Activated naive CD8-positive, alpha-beta T cell treated with anti-CD3 and anti-CD28 coated beads for 36 hours (primary cell): ENCODE measurements around the gene SCAPER. TPM values are rescaled to one million over a fixed set of nuclear protein-coding genes. Genes with fewer than 3 reads are reported as not detected.
"Not testable (repeated sequence)": the region's sequence is repeated elsewhere in the genome, so short reads cannot be mapped to it uniquely, and the experiment has no call there.

Source experiments
- DNase-seq: peaks from one replicate; pipeline ENCODE4 v3.0.0; 2021
- H3K27ac Mint-ChIP-seq: one replicate; pipeline ENCODE4 v1.8.0; 2022; ENCODE audit warnings: mild to moderate bottlenecking, moderate library complexity, mixed read lengths
- H3K27me3 Mint-ChIP-seq: one replicate; pipeline ENCODE4 v1.8.0; 2022; ENCODE audit warnings: mild to moderate bottlenecking, mixed read lengths
- H3K36me3 Mint-ChIP-seq: one replicate; pipeline ENCODE4 v1.8.0; 2021; ENCODE audit warnings: mild to moderate bottlenecking, mixed read lengths
- H3K4me1 Mint-ChIP-seq: one replicate; pipeline ENCODE4 v1.8.0; 2021; ENCODE audit warnings: mixed read lengths
- H3K4me3 Mint-ChIP-seq: one replicate; pipeline ENCODE4 v1.8.0; 2022; ENCODE audit warnings: mild to moderate bottlenecking, moderate library complexity, mixed read lengths
- H3K9me3 Mint-ChIP-seq: one replicate; pipeline ENCODE4 v1.8.0; 2022; ENCODE audit warnings: mixed read lengths
- total RNA-seq, 2 experiments: library from RNA; stranded (reverse); gene quantifications; one replicate each; pipeline ENCODE4 v1.2.3, GENCODE V29; 2021

SCAPER gene
- total RNA-seq, 2 experiments from 2014 or later, result 20.8 to 21.3 TPM

DNA sequence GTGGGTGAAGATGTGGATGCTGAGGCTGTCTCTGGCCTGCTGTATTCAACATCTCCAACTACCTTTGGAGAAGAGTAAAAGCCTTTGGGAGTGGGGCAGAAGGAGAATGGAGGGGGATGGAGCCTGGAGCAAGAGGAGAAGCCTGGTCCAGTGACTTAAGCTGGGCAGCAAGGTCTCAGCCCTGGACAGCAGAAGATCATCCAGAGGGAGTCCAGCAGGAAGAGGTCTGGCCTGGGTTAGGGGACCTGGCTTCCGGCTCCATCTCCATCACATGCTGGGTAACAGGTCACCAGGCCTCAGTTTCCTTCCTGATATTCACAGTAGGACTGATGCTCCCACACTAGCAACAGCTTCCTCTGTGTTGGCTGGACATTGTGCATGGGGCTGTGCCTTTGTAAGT lies 572.3 kb downstream of the SCAPER start:
- no peaks in the 10 kb centered on the region for H3K36me3 Mint-ChIP-seq

DNA sequence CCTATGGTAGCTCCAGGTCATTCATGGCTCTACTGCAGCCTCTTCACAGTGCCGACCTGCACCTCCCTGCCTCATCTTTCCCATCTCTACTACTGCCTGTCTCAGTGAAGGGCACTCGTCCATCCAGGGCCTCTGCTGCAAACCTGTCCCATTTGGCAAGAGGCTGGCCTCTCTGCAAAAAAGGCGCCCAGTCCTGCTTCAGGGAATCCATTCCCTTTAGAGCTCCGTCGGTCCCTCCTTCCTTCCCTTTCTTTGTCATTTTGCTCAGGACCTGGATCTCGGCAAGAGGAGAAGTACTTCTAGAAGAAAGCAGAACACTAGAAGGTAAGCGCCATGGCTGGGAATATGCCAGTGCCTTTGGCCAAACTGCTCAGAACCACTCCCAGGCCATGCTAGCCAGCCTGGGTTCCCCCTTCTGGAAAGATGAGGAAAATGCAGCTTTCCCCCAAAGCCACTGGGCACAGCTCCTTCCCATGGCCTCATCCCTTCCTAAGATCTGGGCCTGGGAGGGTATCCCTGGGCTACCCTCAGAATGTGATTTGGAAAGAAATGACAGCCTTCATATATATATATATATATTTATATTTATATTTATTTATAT lies 575.0 kb downstream of the SCAPER start:
- no peaks in the 10 kb centered on the region for H3K9me3 Mint-ChIP-seq
- H3K36me3 Mint-ChIP-seq, result no peaks in the 10 kb centered on the region
- H3K4me3 Mint-ChIP-seq, result no peak overlapping the region
- DNase-seq, result no peak
- H3K27me3 Mint-ChIP-seq, result peaks cover 53% of the 10 kb centered on the region
- no peak overlapping the region for H3K27ac Mint-ChIP-seq
- H3K4me1 Mint-ChIP-seq, result peaks cover 1% of the 10 kb centered on the region

More for the DNA sequence above, 572.3 kb downstream of the SCAPER start:
- Mint-ChIP-seq H3K4me3 (no peak overlapping the region), H3K27ac (no peak overlapping the region), H3K27me3 (peaks cover 74% of the 10 kb centered on the region), H3K4me1 (peaks cover 21% of the 10 kb centered on the region), H3K9me3 (no peaks in the 10 kb centered on the region)
- no peak for DNase-seq

DNA sequence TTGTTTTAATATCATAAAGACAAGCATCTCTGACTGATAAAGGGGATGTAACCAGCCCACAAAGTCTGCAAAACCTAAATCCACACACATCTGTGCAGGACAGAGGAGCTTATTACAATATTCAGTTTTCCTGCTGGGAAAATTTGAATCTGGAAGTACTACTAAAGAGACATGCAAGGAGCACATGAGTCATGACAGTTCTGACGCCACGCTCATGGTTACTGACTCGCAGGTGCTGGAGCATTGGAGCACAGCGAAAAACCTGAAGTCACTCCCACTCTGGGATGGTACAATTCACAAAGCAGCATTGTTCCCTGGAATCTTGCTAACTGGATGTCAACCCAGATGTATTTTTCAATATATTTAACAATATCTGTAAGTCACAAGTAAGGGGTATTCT lies 576.2 kb downstream of the SCAPER start:
- H3K27me3 Mint-ChIP-seq, result peaks cover 53% of the 10 kb centered on the region
- H3K36me3 Mint-ChIP-seq, result no peaks in the 10 kb centered on the region
- no peak overlapping the region for H3K27ac Mint-ChIP-seq

DNA sequence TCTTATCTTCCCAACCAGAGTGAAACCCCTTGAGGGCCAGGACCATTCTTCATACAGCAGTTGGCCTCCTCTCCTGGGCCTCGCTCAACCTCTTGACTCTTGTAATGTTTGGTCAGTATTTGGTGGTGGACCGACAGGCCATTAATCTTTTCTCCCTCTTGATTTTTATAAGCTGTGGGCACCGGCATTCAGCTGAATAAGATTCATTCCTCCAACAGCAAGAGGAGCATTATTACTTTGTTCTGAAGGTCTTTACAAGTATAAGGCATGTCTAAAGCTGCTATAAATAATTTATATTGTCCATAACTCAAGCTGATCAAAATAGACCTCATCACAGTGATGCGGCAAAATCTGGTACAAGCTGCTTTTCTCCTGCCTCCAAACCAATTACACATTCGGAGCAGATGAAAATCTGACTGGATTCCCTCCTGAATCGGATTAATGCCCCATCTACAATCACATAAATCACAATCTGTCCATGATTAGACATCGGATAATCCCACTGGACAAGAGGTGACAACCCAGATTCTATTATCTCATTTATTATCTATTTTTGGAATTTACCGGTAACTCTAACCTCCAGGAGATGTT lies 576.9 kb downstream of the SCAPER start:
- Mint-ChIP-seq H3K27ac (no peak overlapping the region), H3K27me3 (peaks cover 53% of the 10 kb centered on the region), H3K4me3 (no peak overlapping the region), H3K4me1 (no peaks in the 10 kb centered on the region), H3K9me3 (no peaks in the 10 kb centered on the region), H3K36me3 (no peaks in the 10 kb centered on the region)
- no peak for DNase-seq

More for the DNA sequence above, 576.2 kb downstream of the SCAPER start:
- Mint-ChIP-seq H3K9me3 (no peaks in the 10 kb centered on the region), H3K4me3 (no peak overlapping the region), H3K4me1 (no peaks in the 10 kb centered on the region)
- DNase-seq, result no peak

DNA sequence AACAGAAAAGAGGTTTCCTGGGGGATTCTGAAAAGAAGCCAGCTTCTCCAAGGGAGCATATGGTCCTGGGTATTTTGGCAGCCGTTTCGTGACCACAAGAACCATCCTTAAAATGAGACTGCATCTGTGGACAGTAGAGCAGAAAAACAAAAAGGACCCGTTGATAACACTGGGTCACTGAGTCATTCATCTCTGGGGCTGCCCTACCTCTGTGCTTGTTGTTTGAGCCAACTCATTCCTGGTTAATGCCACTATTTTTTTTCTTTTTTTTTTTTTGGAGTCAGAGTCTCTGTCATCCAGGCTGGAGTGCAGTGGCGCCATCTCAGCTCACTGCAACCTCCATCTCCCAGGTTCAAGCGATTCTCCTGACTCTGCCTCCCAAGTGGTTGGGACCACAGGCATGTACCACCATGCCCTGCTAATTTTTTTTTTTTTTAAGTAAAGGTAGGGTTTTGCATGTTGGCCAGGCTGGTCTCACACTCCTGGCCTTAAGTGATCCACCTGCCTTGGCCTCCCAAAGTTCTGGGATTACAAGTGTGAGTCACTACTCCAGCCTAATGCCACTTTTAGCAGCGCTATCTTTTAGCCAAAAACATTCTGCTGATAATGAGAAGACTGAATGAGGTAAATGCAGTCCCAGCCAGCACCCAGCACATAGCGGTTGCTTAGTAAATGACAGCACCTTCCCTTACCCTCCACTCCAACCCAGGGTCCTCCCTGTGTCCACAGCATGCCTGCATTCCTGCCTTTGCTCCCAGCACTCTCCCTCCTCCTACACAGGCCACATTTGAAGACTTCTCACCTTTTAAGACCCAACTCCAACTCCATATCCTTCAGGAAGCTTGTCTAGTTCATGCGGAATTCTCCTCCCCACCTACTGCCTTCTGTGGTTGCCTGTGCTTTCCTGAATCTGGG lies 577.7 kb downstream of the SCAPER start:
- Mint-ChIP-seq H3K9me3 (no peaks in the 10 kb centered on the region), H3K4me1 (no peaks in the 10 kb centered on the region), H3K27ac (no peak overlapping the region), H3K36me3 (no peaks in the 10 kb centered on the region), H3K4me3 (no peak overlapping the region), H3K27me3 (peaks cover 54% of the 10 kb centered on the region)
- DNase-seq, result no peak

DNA sequence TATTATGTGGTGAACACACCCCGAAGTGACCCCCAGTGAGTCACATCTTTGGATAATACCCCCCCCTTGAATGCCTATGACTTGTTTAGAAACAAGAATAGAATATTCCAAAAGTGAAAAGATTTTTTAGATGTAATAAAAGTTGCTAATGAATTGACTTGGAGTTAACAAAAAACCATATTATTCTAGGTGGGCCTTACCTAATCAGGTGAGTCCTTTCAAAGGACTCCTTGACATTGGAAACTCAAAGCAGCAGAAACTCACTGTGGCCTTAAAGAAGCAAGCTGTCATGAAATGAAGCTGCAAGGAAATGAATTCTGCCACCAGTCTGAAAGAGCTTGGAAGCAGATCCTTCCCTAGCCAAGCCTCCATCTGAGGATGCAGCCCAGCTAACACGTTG lies 579.4 kb downstream of the SCAPER start:
- no peaks in the 10 kb centered on the region for H3K9me3 Mint-ChIP-seq
- peaks cover 53% of the 10 kb centered on the region for H3K27me3 Mint-ChIP-seq
- DNase-seq, result no peak
- H3K36me3 Mint-ChIP-seq, result no peaks in the 10 kb centered on the region
- H3K4me3 Mint-ChIP-seq, result no peak overlapping the region
- no peak overlapping the region for H3K27ac Mint-ChIP-seq
- no peaks in the 10 kb centered on the region for H3K4me1 Mint-ChIP-seq

DNA sequence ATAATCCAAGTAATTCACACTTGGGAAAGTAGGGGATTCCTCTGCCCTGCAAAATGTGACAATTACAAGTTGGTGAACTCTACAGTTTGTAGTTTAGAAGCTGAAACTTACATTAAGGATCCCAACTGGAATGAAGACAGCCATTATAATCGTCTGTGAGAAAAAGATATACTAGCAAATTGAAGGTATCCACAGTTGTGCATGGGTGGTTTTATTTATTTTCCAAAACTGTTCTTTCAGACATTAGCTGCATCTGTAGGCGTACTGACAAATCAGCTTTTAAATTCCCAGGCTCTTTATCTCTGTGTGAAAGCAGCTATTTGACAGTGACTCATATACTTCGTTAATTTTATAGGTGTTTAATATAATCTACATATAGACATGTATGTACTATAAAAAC lies 581.1 kb downstream of the SCAPER start:
- Mint-ChIP-seq H3K4me3 (no peak overlapping the region), H3K9me3 (no peaks in the 10 kb centered on the region), H3K36me3 (no peaks in the 10 kb centered on the region), H3K27me3 (peaks cover 52% of the 10 kb centered on the region), H3K4me1 (peaks cover 3% of the 10 kb centered on the region), H3K27ac (no peak overlapping the region)
- DNase-seq, result no peak

DNA sequence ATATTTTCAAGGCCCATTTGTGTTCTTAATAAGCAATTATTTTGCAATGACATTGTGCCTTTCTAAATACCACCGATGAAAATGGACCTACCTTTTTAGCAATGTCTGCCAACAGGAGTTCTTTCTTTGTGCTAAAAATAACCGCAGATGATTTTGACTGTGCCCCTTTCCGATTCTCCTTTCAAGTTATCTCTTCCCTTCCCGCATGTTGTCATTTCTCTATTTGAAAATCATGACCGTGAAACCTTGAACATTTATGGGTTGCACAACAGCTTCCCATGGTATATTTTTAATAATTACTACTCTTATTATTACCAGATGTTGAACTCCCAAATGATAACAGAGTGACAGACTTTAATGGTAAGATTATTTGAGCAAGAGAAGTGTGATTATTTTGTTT lies 583.5 kb downstream of the SCAPER start:
- H3K4me3 Mint-ChIP-seq, result no peak overlapping the region
- H3K27ac Mint-ChIP-seq, result no peak overlapping the region
- H3K36me3 Mint-ChIP-seq, result no peaks in the 10 kb centered on the region

DNA sequence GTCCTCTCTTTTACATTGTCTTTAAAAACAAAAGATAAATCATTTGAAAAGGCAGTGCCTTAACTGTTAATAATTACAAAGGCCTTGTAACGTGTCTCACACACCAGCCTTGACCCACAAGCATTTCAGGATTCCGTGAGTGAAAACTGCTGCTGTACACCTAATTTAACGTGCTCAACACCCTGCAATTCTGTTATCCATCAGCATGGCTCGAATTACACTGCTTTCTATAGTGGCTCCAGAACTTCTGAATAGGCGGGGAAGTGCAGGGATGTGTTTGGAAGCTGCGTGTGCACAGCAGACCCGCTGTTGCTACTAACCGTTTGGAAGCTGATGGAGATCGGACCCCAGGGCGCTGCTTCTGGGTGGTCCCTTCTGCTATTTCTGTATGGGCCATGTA lies 584.0 kb downstream of the SCAPER start:
- H3K27ac Mint-ChIP-seq, result no peak overlapping the region
- peaks cover 3% of the 10 kb centered on the region for H3K4me1 Mint-ChIP-seq
- peaks cover 50% of the 10 kb centered on the region for H3K27me3 Mint-ChIP-seq
- no peaks in the 10 kb centered on the region for H3K36me3 Mint-ChIP-seq
- DNase-seq, result no peak
- H3K9me3 Mint-ChIP-seq, result no peaks in the 10 kb centered on the region
- H3K4me3 Mint-ChIP-seq, result no peak overlapping the region

More for the DNA sequence above, 583.5 kb downstream of the SCAPER start:
- H3K9me3 Mint-ChIP-seq, result no peaks in the 10 kb centered on the region
- DNase-seq, result no peak
- H3K4me1 Mint-ChIP-seq, result peaks cover 3% of the 10 kb centered on the region
- peaks cover 52% of the 10 kb centered on the region for H3K27me3 Mint-ChIP-seq

DNA sequence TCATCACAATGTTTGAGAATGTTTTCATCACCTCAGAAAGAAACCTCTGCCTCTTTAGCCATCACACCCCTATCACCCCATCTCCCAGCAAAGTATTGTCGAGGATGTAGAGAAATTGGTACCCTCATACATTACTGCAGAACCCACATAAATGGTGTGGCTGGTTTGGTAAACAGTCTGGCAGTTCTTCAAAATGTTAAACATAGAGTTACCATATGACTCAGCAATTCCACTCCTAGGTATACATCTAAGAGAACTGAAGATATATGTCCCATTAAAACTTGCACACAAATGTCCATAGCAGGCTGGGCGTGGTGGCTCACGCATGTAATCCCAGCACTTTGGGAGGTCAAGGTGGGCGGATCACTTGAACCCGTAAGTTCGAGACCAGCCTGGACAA lies 585.1 kb downstream of the SCAPER start:
- H3K27ac Mint-ChIP-seq, result no peak overlapping the region
- no peak overlapping the region for H3K4me3 Mint-ChIP-seq
- no peaks in the 10 kb centered on the region for H3K36me3 Mint-ChIP-seq
- H3K27me3 Mint-ChIP-seq, result peaks cover 45% of the 10 kb centered on the region
- peaks cover 3% of the 10 kb centered on the region for H3K4me1 Mint-ChIP-seq
- H3K9me3 Mint-ChIP-seq, result no peaks in the 10 kb centered on the region
- DNase-seq, result no peak

DNA sequence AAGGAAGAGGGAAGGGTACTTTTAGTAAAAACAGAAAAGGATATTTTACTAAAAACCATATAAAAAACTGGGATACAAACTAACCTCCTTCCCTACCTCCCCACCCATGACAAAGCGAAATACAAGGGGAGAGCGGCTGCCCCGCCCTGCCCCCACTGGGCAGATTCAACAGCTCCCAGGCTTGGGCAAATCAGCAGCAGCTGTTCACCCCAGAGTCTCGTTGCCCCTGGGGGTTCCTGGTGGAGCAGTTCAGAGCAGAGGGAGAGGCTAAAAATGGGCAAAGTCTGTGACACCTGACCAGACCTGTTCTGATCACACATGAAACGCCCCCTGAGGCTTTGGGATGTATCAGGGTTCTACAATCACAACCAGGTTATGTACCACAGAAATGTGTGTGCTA lies 591.4 kb downstream of the SCAPER start:
- no peaks in the 10 kb centered on the region for H3K27me3 Mint-ChIP-seq
- peaks cover 6% of the 10 kb centered on the region for H3K36me3 Mint-ChIP-seq
- no peak overlapping the region for H3K27ac Mint-ChIP-seq
- no peak for DNase-seq
- H3K4me3 Mint-ChIP-seq, result no peak overlapping the region
- H3K4me1 Mint-ChIP-seq, result peaks cover 18% of the 10 kb centered on the region
- H3K9me3 Mint-ChIP-seq, result peaks cover 1% of the 10 kb centered on the region

DNA sequence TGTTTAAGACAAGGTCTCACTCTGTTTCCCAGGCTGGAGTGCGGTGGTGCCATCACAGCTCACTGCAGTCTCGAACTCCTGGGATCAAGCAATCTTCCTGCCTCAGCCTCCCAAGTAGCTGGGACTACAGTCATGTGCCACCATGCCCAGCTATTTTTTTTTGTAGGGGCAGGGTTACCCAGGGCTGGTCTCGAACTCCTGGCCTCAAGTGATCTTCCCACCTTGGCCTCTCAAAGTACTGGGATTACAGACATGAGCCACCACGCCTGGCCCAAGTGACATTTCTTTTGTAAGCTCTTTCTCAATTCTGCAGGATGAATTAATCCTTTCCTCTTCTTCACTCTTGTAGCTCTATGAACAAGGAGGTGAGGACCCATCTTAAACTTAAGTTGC lies 592.0 kb downstream of the SCAPER start:
- H3K4me1 Mint-ChIP-seq, result peaks cover 24% of the 10 kb centered on the region
- not testable (repeated sequence) for H3K9me3 Mint-ChIP-seq, DNase-seq, H3K4me3 Mint-ChIP-seq, H3K27me3 Mint-ChIP-seq, H3K27ac Mint-ChIP-seq
- H3K36me3 Mint-ChIP-seq, result peaks cover 11% of the 10 kb centered on the region

DNA sequence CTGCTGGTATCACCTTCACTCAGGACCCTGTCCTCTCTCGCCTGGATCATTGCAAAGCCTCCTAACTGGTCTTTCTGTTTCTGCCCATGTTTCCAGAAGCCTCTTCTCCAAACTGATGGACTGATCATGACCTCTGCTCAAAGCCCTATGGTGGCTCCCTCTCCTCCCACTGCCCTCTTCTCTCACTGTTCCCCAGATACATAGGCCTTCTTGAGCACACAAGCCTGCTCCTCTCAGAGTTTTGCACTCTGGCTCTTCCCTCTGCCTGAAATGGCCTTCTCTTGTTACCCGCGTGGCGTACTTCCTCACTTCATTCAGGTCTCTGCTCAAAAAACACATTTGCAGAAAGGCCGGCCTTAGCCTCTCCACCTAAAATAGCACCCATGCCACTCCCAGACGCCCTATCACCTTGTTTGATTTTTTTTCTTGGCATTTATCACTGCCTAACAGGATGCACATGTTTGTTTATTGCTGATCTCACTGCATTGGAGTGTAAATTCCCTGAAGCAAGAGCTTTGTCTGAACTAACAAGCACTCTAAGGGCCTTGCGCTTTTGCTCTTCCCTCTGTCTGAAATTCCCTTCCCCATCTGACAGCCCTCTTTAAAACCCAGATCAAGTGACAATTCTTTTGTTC lies 592.5 kb downstream of the SCAPER start:
- no peak for DNase-seq
- H3K4me1 Mint-ChIP-seq, result peaks cover 26% of the 10 kb centered on the region
- peak overlapping the region; percentile 27 for H3K4me3 Mint-ChIP-seq
- peak overlapping the region; percentile 57 for H3K27ac Mint-ChIP-seq
- H3K36me3 Mint-ChIP-seq, result peaks cover 13% of the 10 kb centered on the region
- H3K27me3 Mint-ChIP-seq, result no peaks in the 10 kb centered on the region
- H3K9me3 Mint-ChIP-seq, result peaks cover 1% of the 10 kb centered on the region

DNA sequence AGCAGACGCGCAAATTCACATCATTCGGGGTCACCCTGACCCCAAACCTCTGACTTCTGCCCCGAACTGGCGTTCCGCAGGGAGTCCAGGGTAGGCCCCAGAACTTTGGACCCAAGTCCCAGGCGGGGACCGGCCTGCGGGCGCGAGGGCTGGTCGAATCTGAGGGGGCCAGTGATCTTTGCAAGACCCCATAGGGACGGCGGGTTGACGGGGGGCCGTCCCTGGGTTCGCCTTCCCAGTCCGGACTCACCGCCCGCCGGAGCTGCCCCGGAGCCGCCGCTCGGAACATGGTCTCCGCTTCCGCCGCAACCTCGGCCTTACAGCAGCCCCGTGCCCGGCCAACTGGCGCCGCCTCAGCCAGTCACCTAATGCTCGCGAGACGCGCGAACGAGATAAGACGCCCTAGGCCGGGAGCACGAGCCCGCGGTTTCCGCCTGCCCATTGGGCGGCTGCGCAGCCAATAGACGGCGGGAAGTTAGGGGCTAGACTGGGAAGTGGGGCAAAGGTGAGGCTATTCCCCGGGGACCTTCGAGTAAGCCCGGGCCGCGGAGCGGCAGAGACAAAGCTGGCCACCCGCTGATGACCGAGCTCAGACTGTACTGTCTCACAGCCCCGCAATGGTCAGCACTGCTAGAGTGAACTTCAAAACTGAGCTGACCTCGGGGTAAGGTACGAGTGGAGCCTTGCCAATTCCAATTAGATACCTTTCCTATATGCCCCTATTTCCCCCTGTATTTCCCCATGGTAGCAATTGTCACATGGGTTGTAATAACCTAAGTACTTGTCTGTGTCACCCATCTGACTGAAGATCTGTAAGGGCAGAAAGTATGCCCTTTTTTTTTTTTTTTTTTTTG lies 593.8 kb downstream of the SCAPER start, which contains the start of gene ETFA:
Gene ETFA (minus strand): TSS at position 370 of the 854 bp plus-strand sequence. CDS start 81 bp downstream, at position 289.
- peaks cover 13% of the 10 kb centered on the region for H3K36me3 Mint-ChIP-seq
- H3K4me1 Mint-ChIP-seq, result peaks cover 31% of the 10 kb centered on the region
- peak; percentile 96 for DNase-seq
- H3K4me3 Mint-ChIP-seq, result peak within 1 kb of the TSS; percentile 88
- H3K27ac Mint-ChIP-seq, result peak within 1 kb of the TSS; percentile 85
- H3K9me3 Mint-ChIP-seq, result peaks cover 1% of the 10 kb centered on the region
- no peaks in the 10 kb centered on the region for H3K27me3 Mint-ChIP-seq
